GM19324 (cell line): ENCODE data around the gene RNF44.

Experiments used
- ATAC-seq: cut with Tn5 transposase; IDR thresholded peaks from one replicate; pipeline ENCODE4 v1.9.1; 2021; ENCODE audit warnings: mild to moderate bottlenecking, moderate library complexity; ENCODE audit not compliant: unreplicated experiment, low FRiP score

RNF44 gene

GRCh38 chr5:176536902-176537553 is at the start of gene RNF44:
Gene RNF44 (minus strand): TSS chr5:176537402. CDS start chr5:176532472, 4,930 bp downstream.
- ATAC-seq = peak; percentile 67

GRCh38 chr5:176583076-176583475 is 45.9 kb upstream of the RNF44 start:
- ATAC-seq = no peak

GRCh38 chr5:176581361-176581760 is 44.2 kb upstream of the RNF44 start:
- no peak for ATAC-seq

- no peak for ATAC-seq
Measured at GRCh38 chr5:176579323-176579722, 42.1 kb upstream of the RNF44 start.

- no peak for ATAC-seq
Measured at GRCh38 chr5:176578391-176578808, 41.2 kb upstream of the RNF44 start.

GRCh38 chr5:176577312-176578176 is 40.3 kb upstream of the RNF44 start:
- ATAC-seq = no peak

GRCh38 chr5:176575488-176576422 is 38.6 kb upstream of the RNF44 start:
- no peak for ATAC-seq

- no peak for ATAC-seq
Measured at GRCh38 chr5:176575066-176575465, 37.9 kb upstream of the RNF44 start.

- no peak for ATAC-seq
Measured at GRCh38 chr5:176574297-176574591, 37.0 kb upstream of the RNF44 start.

- no peak for ATAC-seq
Measured at GRCh38 chr5:176573564-176574296, 36.5 kb upstream of the RNF44 start.

GRCh38 chr5:176570044-176570443 is 32.8 kb upstream of the RNF44 start:
- ATAC-seq = no peak

- ATAC-seq = no peak
Measured at GRCh38 chr5:176568657-176569056, 31.5 kb upstream of the RNF44 start.

- ATAC-seq = no peak
Measured at GRCh38 chr5:176565760-176566288, 28.6 kb upstream of the RNF44 start.

- no peak for ATAC-seq
Measured at GRCh38 chr5:176564002-176564401, 26.8 kb upstream of the RNF44 start.

GRCh38 chr5:176562189-176562588 is 25.0 kb upstream of the RNF44 start:
- ATAC-seq = no peak

GRCh38 chr5:176561259-176561658 is 24.1 kb upstream of the RNF44 start:
- ATAC-seq = no peak

GRCh38 chr5:176560364-176560763 is 23.2 kb upstream of the RNF44 start:
- no peak for ATAC-seq

GRCh38 chr5:176559683-176560082 is 22.5 kb upstream of the RNF44 start:
- ATAC-seq = no peak

GRCh38 chr5:176557846-176558245 is 20.6 kb upstream of the RNF44 start:
- no peak for ATAC-seq
